H9 (cell line): Measurements from ENCODE around the gene SLC7A6. TPM values are rescaled to one million over a fixed set of nuclear protein-coding genes. Genes with fewer than 3 reads are reported as not detected.

Source experiments
- DNase-seq: peaks from one replicate; pipeline ENCODE4 v3.0.0-alpha.2; 2017
- H2AFZ ChIP-seq: one replicate; pipeline ENCODE4 v1.6.1; 2013; ENCODE audit warnings: mild to moderate bottlenecking, low read length, control low read depth, moderate library complexity
- H2AK5ac ChIP-seq: 2 replicates; pipeline ENCODE4 v1.6.1; 2013; ENCODE audit warnings: low read length, control low read depth, mixed read lengths; ENCODE audit not compliant: insufficient read length
- H2BK120ac ChIP-seq: one replicate; pipeline ENCODE4 v1.6.1; 2013; ENCODE audit warnings: low read depth, mild to moderate bottlenecking, low read length, control low read depth, inconsistent platforms; ENCODE audit not compliant: poor library complexity, severe bottlenecking
- H2BK12ac ChIP-seq: 2 replicates; pipeline ENCODE4 v1.6.1; 2013; ENCODE audit warnings: low read length, control low read depth, mixed read lengths, low read depth; ENCODE audit not compliant: insufficient read length
- H2BK15ac ChIP-seq: 2 replicates; pipeline ENCODE4 v1.6.1; 2013; ENCODE audit warnings: low read depth, low read length, control low read depth
- H2BK20ac ChIP-seq: one replicate; pipeline ENCODE4 v1.6.1; 2013; ENCODE audit warnings: low read depth, mild to moderate bottlenecking, low read length, control low read depth, inconsistent platforms; ENCODE audit not compliant: poor library complexity, severe bottlenecking
- H2BK5ac ChIP-seq: 2 replicates; pipeline ENCODE4 v1.6.1; 2013; ENCODE audit warnings: low read length, control low read depth, mixed read lengths; ENCODE audit not compliant: insufficient read length
- H3K14ac ChIP-seq: 2 replicates; pipeline ENCODE4 v1.6.1; 2013; ENCODE audit warnings: low read length, control low read depth; ENCODE audit not compliant: insufficient read depth
- H3K18ac ChIP-seq: 2 replicates; pipeline ENCODE4 v1.6.1; 2013; ENCODE audit warnings: low read depth, mild to moderate bottlenecking, mixed read lengths, low read length, control low read depth; ENCODE audit not compliant: insufficient read length
- H3K23ac ChIP-seq: 2 replicates; pipeline ENCODE4 v1.6.1; 2013; ENCODE audit warnings: low read length, control low read depth, mixed read lengths, low read depth; ENCODE audit not compliant: insufficient read length
- H3K23me2 ChIP-seq: 2 replicates; pipeline ENCODE4 v1.6.1; 2013; ENCODE audit warnings: low read depth, mild to moderate bottlenecking, mixed read lengths, low read length, control low read depth; ENCODE audit not compliant: insufficient read length, poor library complexity, severe bottlenecking
- H3K27ac ChIP-seq: 2 replicates; pipeline ENCODE4 v1.5.1; 2013; ENCODE audit warnings: low read length, control low read depth, mixed read lengths, low read depth; ENCODE audit not compliant: insufficient read length
- H3K27me3 ChIP-seq: 2 replicates; pipeline ENCODE4 v1.6.1; 2013; ENCODE audit warnings: low read length, control low read depth, inconsistent platforms; ENCODE audit not compliant: insufficient read depth
- H3K4ac ChIP-seq: 2 replicates; pipeline ENCODE4 v1.6.1; 2013; ENCODE audit warnings: low read depth, mild to moderate bottlenecking, control low read depth, inconsistent platforms, low read length, moderate library complexity
- H3K4me1 ChIP-seq: 2 replicates; pipeline ENCODE4 v1.6.1; 2013; ENCODE audit warnings: low read length, control low read depth, inconsistent platforms; ENCODE audit not compliant: insufficient read depth
- H3K4me2 ChIP-seq: 2 replicates; pipeline ENCODE4 v1.6.1; 2013; ENCODE audit warnings: low read length, control low read depth, mixed read lengths; ENCODE audit not compliant: insufficient read length, insufficient read depth
- H3K56ac ChIP-seq: 2 replicates; pipeline ENCODE4 v1.6.1; 2013; ENCODE audit warnings: low read depth, mild to moderate bottlenecking, mixed read lengths, low read length, control low read depth; ENCODE audit not compliant: insufficient read length
- H3K79me1 ChIP-seq: 2 replicates; pipeline ENCODE4 v1.6.1; 2013; ENCODE audit warnings: low read depth, mild to moderate bottlenecking, moderate library complexity, low read length, control low read depth, inconsistent platforms; ENCODE audit not compliant: insufficient read depth, poor library complexity, severe bottlenecking
- H3K79me2 ChIP-seq: 2 replicates; pipeline ENCODE4 v1.6.1; 2013; ENCODE audit warnings: low read length, control low read depth, inconsistent platforms; ENCODE audit not compliant: insufficient read depth
- H3K9ac ChIP-seq: 2 replicates; pipeline ENCODE4 v1.6.1; 2013; ENCODE audit warnings: low read length, control low read depth, mixed read lengths; ENCODE audit not compliant: insufficient read length; ENCODE audit errors: extremely low read depth
- H3K9me3 ChIP-seq: one replicate; pipeline ENCODE4 v1.6.1; 2013; ENCODE audit warnings: low read depth, low read length, inconsistent platforms; ENCODE audit not compliant: control insufficient read depth
- H3T11ph ChIP-seq: one replicate; pipeline ENCODE4 v1.6.1; 2013; ENCODE audit warnings: mild to moderate bottlenecking, low read length, control low read depth, inconsistent platforms
- H4K20me1 ChIP-seq: one replicate; pipeline ENCODE4 v1.6.1; 2013; ENCODE audit not compliant: control insufficient read depth, insufficient read length, insufficient read depth
- H4K5ac ChIP-seq: 2 replicates; pipeline ENCODE4 v1.6.1; 2013; ENCODE audit warnings: low read depth, mild to moderate bottlenecking, mixed read lengths, low read length, control low read depth; ENCODE audit not compliant: insufficient read length
- H4K8ac ChIP-seq: replicated peaks from 2 replicates; pipeline ENCODE4 v1.6.1; 2013; ENCODE audit warnings: low read length, control low read depth, mixed read lengths, low read depth; ENCODE audit not compliant: insufficient read length
- H4K91ac ChIP-seq: 2 replicates; pipeline ENCODE4 v1.6.1; 2013; ENCODE audit warnings: low read depth, mild to moderate bottlenecking, moderate library complexity, mixed read lengths, low read length, control low read depth; ENCODE audit not compliant: insufficient read length
- H3K27ac Mint-ChIP-seq, 3 experiments: 2 replicates in 2 of 3; 3 replicates in 1 of 3; pipeline ENCODE4 v1.8.0; 2020 to 2021; ENCODE audit warnings: mixed read lengths in 3 of 3, mild to moderate bottlenecking in 1 of 3, moderate library complexity in 1 of 3
- H3K27me3 Mint-ChIP-seq: 2 replicates; pipeline ENCODE4 v1.8.0; 2021; ENCODE audit warnings: low read depth, mild to moderate bottlenecking, moderate library complexity, mixed read lengths
- H3K36me3 Mint-ChIP-seq, 3 experiments: 2 replicates in 2 of 3; 3 replicates in 1 of 3; pipeline ENCODE4 v1.8.0; 2020 to 2021; ENCODE audit warnings: low read depth in 3 of 3, mixed read lengths in 3 of 3; ENCODE audit not compliant: insufficient read depth in 1 of 3
- H3K4me1 Mint-ChIP-seq, 2 experiments: 2 replicates each; pipeline ENCODE4 v1.8.0; 2020; ENCODE audit warnings: mixed read lengths in 2 of 2
- H3K4me3 Mint-ChIP-seq, 2 experiments: 2 replicates in 1 of 2; 3 replicates in 1 of 2; pipeline ENCODE4 v1.8.0; 2020 to 2021; ENCODE audit warnings: mild to moderate bottlenecking in 2 of 2, mixed read lengths in 2 of 2, moderate library complexity in 1 of 2
- H3K9me3 Mint-ChIP-seq, 2 experiments: 2 replicates in 1 of 2; 3 replicates in 1 of 2; pipeline ENCODE4 v1.8.0; 2020; ENCODE audit warnings: mild to moderate bottlenecking in 2 of 2, mixed read lengths in 2 of 2, moderate library complexity in 1 of 2
- WGBS: extraction: QIAGEN DNeasy Blood & Tissue Kit; methylation state at CpG from one replicate; pipeline ENCODE4 v1.1.7; 2013; ENCODE audit warnings: missing lambda C conversion rate, low lambda C conversion rate, mixed read lengths; ENCODE audit not compliant: insufficient read length; ENCODE audit errors: extremely low coverage; 5-methylcytosine and 5-hydroxymethylcytosine counted together
- total RNA-seq: library from RNA; stranded (reverse); gene quantifications from 2 replicates; pipeline ENCODE4 v1.2.1, GENCODE V29; 2021
- TF ChIP-seq, protein P1 (sequence below): fragments of 200-600 bp; sonication (generic); conservative IDR thresholded peaks from 3 replicates; pipeline ENCODE4 v1.8.0; 2021; ENCODE audit warnings: antibody characterized with exemption, mild to moderate bottlenecking

SLC7A6 gene
- total RNA-seq, 1 experiment from 2014 or later, result 21.1 TPM

- Histone ChIP-seq H3K18ac (no peak overlapping the region), H3K9me3 (no peaks in the 10 kb centered on the region), H3K4ac (no peak overlapping the region), H4K20me1 (no peaks in the 10 kb centered on the region), H2BK120ac (no peak overlapping the region), H3K4me2 (peak overlapping the region; percentile 49), H3K27ac (no peak overlapping the region), H3K23ac (no peak overlapping the region), H3K14ac (no peak overlapping the region), H3K23me2 (peaks cover 16% of the 10 kb centered on the region), H3K79me1 (no peaks in the 10 kb centered on the region), H2AFZ (no peak overlapping the region), H3K9ac (no peak overlapping the region), H3T11ph (no peak overlapping the region), H3K4me1 (no peaks in the 10 kb centered on the region), H4K8ac (no peak overlapping the region), H3K56ac (no peak overlapping the region), H3K27me3 (no peaks in the 10 kb centered on the region; the same call in 1 of the 2 replicates), H4K91ac (no peak overlapping the region), H2BK15ac (no peak overlapping the region), H2AK5ac (no peak overlapping the region), H2BK12ac (no peak overlapping the region), H4K5ac (no peak overlapping the region), H2BK20ac (no peak overlapping the region), H2BK5ac (no peak overlapping the region), H3K79me2 (no peaks in the 10 kb centered on the region)
- H3K27ac Mint-ChIP-seq, result no peak overlapping the region
- peaks cover 0 to 4% (median 3%) of the 10 kb centered on the region in 3 experiments; a peak in 3 of 7 replicates for H3K36me3 Mint-ChIP-seq
- WGBS, result no CpG with 5 or more reads among the region's 20 CpGs
- H3K4me1 Mint-ChIP-seq, result peaks cover 19 to 20% of the 10 kb centered on the region in 2 experiments
- TF ChIP-seq, protein P1, sequence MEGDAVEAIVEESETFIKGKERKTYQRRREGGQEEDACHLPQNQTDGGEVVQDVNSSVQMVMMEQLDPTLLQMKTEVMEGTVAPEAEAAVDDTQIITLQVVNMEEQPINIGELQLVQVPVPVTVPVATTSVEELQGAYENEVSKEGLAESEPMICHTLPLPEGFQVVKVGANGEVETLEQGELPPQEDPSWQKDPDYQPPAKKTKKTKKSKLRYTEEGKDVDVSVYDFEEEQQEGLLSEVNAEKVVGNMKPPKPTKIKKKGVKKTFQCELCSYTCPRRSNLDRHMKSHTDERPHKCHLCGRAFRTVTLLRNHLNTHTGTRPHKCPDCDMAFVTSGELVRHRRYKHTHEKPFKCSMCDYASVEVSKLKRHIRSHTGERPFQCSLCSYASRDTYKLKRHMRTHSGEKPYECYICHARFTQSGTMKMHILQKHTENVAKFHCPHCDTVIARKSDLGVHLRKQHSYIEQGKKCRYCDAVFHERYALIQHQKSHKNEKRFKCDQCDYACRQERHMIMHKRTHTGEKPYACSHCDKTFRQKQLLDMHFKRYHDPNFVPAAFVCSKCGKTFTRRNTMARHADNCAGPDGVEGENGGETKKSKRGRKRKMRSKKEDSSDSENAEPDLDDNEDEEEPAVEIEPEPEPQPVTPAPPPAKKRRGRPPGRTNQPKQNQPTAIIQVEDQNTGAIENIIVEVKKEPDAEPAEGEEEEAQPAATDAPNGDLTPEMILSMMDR, result no peak
- no peaks in the 10 kb centered on the region for H3K9me3 Mint-ChIP-seq
- DNase-seq, result no peak
- H3K27me3 Mint-ChIP-seq, result peaks cover 20% of the 10 kb centered on the region
- H3K4me3 Mint-ChIP-seq, result peak overlapping the region; percentile 88 to 93
Observed at GRCh38 chr16:68244481-68244902, 19.8 kb upstream of the SLC7A6 start.
